ENCODE data around the gene HYAL3.

GRCh38 chr3:50341996-50342650 lies 42.9 kb upstream of the HYAL3 start:
- TF ChIP-seq CTCF (IDR thresholded peaks at IDR 0.05) (no peak), POLR2A (IDR thresholded peaks at IDR 0.05) (no peak)

Data from gastroesophageal sphincter (tissue), 3 donors.